EL (cell line): ENCODE data around the gene CIBAR2.

ENCODE experiments used
- DNase-seq: peaks from one replicate; pipeline ENCODE4 v3.0.0-alpha.2; 2016

The CIBAR2 gene

GRCh38 chr16:85081765-85082164 is 30.5 kb downstream of the CIBAR2 start:
- no peak for DNase-seq

- no peak for DNase-seq
Observed at GRCh38 chr16:85081038-85081437, 31.2 kb downstream of the CIBAR2 start.

DNA sequence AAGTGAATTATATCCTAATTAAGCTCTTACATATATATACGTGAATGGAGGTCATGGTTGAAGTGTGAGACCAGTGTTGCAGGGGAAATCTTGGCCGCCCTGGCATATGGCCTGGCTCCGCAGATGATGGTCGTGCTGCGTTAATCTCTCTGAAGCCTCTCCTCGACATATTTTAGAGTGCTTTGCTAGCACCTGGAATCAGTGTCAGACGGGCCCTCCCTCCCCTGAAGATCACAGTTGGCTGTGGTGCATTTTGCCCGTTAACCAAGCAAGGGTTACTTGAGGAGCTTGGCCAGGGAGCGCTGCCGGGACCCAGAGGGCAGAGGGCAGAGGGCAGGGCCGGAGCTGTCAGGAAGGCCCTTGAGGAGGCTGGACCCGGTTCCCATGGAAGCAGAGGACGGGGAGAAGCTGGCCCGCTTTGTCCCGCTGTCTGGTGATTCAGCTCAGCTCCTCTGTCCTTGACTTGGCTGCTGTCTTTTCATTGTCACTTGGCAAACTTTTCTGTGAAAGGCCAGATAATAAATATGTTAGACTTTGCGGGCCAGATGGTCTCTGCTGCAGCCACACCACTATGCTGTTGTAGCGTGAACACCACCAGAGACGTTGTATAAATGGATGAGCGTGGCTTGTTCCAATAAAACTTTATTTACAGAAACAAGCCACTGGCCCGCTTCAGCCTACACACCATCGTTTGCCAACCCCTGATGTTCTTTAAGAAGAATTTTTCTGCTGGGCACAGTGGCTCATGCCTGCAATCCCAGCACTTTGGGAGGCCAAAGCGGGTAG is 32.3 kb downstream of the CIBAR2 start:
- no peak for DNase-seq

DNA sequence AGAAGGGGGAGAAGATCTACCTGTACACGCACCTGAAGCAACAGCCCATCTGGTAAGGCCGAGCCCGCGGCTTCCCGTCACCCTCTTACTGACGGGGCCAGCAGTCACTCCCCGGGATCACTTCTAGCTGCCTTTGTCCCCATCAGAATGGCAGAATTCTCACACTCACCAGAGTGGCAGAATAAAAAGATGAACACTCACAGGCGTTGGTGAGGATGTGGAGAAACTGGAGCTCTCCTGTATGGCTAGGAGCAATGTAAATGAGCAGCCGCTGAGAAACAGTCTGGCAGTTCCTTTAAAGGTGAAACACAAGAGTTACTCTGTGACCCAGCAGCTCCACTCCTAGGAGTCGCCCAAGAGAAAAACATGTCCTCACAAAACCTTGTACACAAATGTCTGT is 33.3 kb downstream of the CIBAR2 start:
- DNase-seq, result no peak

DNA sequence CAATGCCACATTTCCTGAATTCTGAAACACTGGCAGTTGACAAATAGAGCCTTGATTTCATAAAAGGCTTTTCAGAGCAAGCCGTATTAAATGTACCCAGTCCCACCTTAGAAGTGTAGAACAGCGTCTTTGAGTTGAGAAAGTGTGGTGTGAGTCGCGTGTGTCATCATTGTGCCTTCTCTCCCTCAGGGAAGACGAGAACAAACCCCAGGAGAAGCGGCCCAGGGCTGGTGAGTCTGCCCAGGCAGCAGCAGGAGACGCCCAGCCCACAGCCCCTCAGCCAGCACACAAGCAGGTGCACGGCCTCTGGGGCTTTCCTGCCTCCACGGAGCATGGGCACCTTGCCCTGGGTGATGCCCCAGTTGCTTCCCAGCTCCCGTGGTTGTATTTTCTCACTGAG is 34.0 kb downstream of the CIBAR2 start:
- no peak for DNase-seq

DNA sequence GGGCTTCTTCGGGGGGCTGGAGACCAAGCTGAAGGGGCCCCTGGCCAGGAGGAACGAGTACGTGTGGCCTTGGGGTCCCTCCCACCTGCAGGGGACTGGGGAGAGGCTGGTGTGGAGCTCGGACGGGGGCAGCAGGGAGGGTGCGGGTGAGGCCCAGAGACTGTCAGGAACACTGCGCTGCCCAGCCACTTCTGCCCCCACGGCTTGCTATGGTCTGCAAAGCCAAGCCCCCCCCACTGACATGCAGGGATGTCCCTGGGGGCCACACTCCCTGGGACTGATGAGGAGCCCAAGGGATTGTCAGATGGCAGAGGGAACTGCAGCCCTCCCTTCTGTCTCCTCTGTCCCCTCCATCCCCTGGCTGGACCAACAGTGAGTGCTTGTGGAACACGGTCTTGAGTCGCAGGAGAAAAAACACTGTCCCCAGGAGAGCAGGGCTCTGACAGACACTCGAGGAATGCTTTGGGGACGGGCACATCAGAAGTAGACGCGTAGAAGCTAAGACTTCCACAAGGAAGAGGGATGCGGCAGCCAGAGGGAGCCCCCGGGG is 34.6 kb downstream of the CIBAR2 start:
- DNase-seq, result no peak

DNA sequence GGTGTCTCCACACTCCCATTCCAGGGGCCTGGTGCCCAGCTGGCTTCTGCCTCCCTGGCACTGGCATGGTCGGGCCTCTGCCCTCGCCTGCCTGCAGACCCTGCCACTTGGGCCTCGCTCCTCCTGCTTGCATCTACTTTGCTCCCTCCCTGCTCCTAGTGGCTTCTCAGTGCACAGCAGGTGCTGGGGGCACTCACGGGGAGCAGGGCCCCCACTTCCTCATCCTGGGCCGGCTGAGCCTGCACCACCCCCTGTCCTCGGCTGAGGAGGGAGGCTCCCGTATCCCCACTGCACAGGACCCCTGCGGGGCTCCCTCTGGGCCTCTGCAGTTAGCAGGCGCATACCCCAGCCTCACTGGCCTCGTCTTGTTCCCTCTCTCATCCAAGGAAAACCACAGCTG is 35.2 kb downstream of the CIBAR2 start:
- no peak for DNase-seq

DNA sequence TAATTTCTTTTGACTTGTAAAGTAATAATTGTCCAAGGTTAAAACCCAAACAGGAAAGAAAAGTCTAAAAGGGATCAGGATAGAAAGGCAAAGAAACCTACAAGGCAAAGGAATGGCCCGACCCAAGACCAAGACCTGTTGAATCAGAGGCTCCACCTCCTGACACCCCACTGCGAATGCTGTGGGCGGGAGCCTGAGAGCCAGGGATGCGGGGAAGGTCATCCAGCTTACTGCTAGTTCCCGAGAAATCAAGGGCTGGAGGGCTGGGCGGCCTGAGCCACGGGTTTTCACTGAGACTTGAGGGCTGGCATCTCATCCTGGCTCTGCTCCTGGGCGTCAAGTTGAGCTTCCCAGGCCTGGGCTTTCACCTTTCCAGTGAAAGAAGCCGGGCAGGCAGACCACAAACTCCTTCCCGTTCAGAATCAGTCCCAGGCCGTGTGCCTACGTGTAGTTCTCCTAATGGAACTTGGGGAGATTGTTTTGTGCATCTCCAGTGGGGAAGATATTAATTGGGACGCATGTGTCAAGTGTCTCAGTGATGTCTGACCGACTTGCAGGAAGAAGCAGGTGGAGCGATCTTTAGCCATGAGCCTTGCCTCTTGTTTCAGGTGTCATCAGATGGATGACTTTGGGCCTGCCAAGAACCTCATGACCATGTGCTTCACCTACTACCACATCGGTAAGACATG is 36.9 kb downstream of the CIBAR2 start:
- DNase-seq, result no peak

- no peak for DNase-seq
Observed at GRCh38 chr16:85074225-85074914, 37.9 kb downstream of the CIBAR2 start.

- no peak for DNase-seq
Observed at GRCh38 chr16:85072947-85073346, 39.3 kb downstream of the CIBAR2 start.

DNA sequence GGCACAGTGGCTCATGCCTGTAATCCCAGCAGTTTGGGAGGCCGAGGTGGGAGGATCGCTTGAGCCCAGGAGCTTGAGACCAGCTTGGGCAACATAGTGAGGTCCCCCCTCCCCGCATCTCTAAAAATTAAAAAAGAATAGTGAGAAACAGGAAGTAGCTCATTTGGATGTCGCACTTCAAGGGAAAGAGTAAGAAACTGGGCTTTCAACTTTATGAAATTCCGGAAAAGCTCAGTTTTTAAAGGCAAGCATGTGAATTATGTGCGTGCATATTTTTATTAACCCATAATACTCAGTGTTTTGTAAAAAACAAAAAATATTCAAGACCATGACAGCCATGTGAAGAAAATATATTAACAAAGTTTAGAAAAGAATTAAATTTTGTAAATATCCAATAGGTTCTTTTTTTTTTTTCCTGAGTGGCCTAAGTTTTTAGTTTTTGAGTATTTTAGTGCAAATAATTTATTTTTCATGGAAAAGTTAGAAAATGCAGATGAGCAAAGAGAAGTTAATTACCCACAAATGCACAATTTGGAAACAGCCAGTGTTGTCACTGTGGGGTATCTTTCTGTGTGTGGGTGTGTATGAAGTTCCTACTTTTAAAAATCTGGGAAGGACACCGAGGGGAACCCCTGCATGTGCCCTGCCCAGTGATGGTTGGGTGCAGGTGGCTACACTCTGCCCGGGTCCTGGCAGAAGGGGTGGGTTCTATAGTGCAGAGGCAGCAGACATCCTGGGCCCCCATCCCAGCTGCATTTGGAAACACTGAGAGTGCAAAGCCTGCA is 40.0 kb downstream of the CIBAR2 start:
- no peak for DNase-seq

- DNase-seq, result no peak
Observed at GRCh38 chr16:85069171-85069570, 43.1 kb downstream of the CIBAR2 start.

DNA sequence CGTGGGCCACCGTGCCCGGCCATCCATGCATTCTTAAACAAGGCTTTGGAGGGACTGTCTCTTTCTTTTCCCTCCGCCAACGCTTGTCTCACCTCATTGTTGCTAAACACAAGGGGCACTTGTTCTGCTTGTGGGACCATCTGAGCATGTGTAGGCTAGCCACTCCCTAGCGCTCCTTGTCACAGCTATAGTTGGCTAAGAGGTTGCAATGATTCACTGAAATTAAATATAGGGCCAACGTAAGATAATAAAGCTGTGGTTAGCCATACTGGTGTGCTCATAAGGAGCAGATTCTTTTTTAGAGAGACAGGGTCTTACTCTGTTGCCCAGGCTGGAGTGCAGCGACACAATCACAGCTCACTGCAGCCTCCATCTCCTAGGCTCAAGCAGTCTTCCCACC is 43.5 kb downstream of the CIBAR2 start:
- DNase-seq, result no peak

GRCh38 chr16:85067426-85067825 is 44.8 kb downstream of the CIBAR2 start:
- no peak for DNase-seq

DNA sequence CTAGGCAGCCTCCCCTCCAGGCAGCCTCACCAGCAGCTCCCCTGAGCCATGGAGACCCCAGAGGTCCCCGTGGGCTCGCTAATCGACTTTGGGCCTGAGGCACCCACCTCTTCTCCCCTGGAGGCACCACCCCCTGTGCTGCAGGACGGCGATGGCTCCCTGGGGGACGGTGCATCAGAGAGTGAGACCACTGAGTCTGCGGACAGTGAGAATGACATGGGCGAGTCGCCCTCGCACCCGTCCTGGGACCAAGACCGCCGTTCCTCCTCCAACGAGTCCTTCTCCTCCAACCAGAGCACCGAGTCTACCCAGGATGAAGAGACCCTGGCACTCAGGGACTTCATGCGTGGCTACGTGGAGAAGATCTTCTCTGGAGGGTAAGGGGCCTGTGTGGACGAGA is 45.2 kb downstream of the CIBAR2 start:
- no peak for DNase-seq

DNA sequence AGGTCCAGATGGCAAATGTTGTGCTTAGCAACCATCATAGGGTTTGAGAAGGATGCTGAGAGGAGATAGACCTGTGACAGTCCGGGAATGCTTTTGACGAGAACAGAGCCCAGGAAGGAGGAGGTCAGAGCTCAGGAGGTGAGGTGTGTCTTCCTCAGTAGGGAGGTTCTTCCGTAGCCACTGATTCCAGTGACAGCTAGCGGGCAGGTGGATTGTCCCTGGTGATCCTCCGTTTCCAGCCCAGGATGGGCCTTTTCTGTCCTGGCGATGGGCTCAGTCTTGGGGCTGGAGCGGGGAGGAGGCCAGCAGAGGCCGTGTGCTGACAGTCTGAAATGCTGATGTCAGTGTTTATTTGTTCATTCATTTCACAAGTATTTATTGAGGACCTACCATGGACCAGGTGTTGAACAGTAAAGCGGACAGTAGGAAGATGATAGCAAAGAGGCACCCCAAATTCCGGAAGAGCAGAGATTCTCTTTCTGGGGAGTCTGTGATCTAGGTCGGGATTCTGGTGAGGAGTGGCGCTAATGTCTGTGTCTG is 45.9 kb downstream of the CIBAR2 start:
- no peak for DNase-seq

GRCh38 chr16:85065099-85065498 is 47.2 kb downstream of the CIBAR2 start:
- DNase-seq, result no peak

DNA sequence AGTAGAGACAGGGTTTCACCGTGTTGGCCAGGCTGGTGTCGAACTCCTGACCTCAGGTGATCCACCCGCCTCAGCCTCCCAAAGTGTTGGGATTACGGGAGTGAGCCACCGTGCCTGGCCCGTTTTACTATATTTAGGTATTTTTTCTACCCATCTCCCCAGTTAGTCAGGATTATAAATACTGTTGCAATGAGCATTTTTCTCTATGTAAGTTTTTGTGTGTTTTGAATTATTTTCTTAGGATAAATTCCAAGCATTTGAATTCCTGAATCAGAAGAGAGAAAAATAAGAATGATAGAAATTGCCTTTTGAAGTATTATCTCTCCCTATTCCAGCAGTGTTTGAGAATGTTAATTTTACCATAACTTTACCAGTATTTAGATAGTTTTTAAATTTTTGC is 48.1 kb downstream of the CIBAR2 start:
- DNase-seq, result no peak

DNA sequence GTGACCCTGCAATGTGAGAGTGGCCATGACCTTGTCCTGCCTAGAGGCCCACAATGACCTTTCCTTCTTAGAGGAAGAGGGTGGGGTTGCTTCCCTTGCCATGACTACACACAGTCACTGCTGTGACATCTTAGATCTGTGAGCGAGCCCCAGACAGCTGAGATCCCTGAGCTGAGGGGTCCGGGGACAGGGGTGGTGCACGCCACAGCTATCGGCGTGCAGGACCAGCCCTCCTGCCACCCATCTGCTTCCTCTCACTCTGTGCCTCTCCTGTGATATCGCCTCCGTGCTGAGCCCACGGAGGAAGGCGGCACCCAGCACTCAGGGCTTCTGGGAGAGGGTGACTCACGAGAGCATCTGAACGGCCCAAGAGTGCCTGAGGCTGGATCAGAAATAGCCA is 49.4 kb downstream of the CIBAR2 start:
- no peak for DNase-seq

DNA sequence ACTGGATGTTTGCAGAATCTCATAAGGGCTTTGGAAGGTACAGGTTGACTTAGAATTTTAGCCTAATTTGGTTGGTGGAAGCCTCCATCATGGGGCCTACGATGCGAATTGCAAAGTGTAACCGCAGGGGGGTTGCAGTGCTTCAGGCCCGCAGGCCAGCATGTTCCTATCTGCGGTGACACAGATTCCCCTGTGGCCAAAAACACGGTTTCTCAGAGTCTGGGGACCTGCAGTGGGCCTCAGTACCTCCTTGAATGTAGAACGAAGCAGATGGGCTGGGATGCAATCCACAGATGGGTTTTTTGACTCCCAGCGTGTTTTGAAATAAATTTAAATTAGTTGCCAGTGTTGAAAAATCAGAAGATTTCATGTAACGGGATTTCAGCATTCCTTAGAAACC is 49.9 kb downstream of the CIBAR2 start:
- DNase-seq, result no peak

DNA sequence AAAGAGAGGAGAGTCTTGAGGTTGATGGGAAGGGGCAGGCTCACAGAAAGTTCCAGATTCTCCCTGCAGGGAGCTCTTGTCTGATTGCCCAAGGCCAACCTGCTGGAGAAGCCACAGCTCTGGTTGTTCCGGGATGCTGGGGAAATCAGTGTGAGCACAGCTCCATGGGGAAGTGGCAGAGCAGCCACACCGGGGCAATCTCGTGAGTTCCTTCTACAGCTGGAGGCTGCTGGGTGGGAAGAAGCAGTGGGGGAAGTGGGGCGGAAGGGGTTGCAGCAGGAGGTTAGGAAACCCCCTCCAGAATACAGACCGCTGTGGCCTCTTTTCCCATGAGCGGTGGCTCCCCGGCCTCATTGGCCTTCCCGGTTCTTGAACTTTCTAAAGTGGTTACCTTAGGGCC is 50.7 kb downstream of the CIBAR2 start:
- DNase-seq, result no peak

DNA sequence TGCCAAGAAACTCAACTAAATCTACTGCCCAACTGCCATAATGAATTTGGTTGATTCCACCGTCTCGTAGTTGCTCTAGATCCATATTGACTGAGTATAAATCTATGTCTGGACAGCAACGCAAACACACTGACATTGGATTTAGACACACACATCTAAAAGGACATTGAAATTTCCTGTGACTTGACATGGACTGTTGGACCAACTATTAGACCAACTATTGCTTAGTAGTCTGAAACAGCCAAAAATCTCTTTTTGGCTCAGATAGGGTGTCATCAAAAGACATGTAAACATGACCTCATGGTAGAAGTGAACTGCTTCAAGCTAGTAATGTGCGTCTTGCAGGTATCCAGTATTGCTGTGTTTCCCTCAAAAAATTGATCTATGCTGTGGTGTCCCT is 53.4 kb downstream of the CIBAR2 start:
- no peak for DNase-seq

DNA sequence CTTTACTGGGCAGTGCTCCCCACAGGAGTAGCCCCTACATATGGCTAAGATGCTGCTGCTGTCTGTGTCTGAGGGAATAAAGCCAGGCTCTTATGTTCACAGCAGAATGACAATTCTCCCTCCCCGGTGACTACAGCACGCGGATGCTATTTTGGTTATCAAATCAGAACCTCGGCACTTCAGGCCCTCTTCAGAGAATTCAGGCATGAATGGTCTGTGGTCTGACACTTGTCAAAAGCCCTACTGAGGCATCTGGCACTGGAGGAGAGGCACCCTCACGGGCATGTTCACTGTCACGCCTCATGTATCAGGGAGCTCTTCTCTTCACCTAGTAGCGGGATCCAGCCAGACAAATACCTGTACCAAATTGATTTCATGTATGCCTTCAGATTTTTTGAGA is 54.3 kb downstream of the CIBAR2 start:
- no peak for DNase-seq
